NCI-H345 treated with DMSO at 0.1 percent for 48 hours (cell line): Measurements from ENCODE around the gene TPST1.
"Not testable (repeated sequence)": the region's sequence is repeated elsewhere in the genome, so short reads cannot be mapped to it uniquely, and the experiment has no call there.

Source experiments
- DNase-seq: peaks from one replicate; lab custom pipeline; 2025; ENCODE audit not compliant: unreplicated experiment; lab: John Stamatoyannopoulos, UW

Gene TPST1

DNA sequence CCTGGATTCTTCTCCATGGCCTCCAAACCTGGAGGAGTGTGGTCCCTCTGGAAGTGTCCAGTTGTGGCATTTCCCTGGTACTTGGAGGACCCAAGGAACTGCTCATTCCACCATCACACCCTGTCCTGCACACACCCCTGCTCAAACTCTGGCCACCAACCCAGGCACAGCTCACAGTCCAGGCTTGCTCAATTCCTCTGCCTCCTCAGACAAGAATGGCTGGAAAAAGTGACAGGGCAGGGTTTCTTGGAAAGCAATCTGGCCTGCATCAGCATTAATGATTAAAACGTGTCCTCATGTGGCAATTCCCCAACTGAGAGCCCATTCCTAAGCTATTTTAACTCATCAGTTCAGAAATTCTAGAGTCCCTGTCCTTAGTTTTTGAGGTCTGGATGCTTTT is 17.2 kb upstream of the TPST1 start:
- no peak for DNase-seq

DNA sequence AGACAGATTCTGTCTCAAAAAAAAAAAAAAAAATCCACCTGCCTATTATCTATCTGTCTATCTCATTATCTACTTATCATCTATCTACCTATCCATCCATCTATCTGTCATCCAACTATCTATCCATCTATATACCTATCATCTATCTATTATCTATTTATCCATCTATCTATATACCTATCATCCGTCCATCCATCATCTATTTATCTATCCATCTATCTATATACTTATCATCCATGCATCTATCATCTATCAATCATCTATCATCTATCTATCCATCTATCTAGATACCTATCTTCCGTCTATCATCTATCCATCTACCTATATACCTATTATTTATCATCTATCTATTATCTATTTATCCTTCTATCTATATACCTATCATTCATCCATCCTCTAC is 16.5 kb upstream of the TPST1 start:
- no peak for DNase-seq

DNA sequence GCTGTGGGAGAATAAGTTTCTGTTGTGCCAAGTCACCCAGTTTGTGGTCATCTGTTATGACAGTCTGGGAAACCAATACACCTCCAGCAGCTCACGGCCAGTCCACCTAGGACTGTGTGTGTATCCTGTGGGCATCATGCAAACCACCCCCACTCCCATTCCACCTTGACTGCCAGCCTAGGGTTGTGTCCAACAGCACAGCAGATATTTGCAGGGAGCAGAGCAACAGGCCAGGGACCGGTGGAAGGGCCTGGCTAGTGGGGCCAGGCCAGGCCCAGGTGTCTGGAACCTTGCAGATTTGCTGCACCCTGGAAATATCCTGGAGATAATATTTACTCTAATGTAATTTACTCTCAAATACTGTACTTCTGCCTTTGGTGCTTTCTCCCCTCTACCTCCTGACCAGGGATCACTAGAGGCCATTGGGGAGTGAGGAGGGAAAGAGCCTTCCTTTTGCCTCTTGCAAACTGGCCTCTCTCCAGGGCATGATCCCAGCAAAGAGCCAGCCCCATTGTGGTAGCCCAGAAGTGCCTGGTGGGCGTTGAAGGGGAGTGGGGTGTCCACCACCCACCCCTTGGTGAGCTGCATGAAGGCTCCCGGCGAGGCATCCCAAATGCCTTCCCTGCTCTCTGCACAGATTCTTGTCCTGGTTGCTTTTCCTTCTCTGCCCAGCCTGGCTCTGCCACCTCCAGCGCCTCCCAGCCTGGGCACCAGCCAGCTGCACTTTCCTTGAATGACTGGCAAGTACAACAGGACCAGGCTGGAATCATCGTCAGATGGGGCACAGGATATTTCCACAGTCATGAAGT is 15.2 kb upstream of the TPST1 start:
- DNase-seq = no peak

DNA sequence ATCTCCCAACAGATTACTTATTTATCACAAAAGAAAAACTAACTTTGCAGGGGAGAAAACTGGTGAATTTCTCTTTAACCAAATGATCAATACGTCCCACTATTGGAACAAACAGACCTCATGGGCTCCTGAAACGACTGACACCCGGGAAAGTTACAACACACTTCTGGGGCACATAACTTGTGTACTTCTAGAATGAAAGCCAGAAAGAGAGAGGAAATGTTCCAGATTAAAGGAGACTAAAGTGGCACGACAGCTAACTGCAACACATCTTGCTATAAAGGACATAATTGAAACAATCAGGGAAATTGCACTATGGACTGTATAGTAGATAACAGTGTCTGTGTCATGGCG is 14.7 kb upstream of the TPST1 start:
- DNase-seq = no peak

DNA sequence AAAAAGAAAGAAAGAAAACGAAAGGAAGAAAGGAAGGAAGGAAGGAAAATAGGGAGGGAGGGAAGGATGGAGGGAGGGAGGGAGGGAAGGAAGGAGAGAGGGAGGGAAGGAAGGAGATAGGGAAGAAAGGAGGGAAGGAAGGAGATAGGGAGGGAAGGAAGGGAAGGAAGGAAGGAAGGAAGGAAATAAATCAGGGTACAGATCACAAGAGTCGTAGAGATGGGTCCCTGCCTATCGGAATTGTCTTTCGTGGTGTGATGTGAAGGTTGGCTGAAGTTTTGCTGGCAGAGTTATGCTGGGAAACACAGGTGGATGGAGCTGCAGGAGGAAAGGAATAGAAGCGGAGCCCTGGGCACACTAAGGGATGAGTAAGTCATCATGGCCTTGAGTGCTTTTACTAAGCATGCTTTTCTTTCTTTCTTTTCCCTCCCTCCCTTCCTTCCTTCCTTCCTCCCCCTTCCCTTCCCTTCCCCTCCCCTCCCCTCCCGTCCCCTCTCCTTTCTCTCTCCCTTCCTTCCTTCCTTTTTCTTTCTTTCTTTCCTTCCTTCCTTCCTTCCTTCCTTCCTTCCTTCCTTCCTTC is 11.9 kb upstream of the TPST1 start:
- no peak for DNase-seq

DNA sequence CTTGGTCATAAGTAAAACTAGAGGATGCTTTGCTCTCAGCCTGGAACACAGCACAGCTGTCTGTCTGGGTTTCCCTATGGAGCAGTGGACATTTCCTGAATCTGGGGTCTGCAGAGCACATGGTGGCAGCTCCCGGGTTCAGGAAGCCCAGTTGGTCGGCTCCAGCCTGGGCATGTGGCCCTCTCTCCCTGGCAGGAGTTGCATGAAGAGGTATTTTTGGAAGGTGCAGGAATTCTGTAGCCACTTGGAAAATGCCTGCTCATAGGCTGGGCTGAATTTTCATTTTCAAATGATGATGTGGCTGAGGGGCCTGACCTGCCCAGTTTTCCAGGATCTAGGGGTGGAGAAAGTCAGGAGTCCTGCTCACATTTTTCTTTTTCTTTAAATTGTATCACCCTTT is 6.7 kb upstream of the TPST1 start:
- DNase-seq = no peak

DNA sequence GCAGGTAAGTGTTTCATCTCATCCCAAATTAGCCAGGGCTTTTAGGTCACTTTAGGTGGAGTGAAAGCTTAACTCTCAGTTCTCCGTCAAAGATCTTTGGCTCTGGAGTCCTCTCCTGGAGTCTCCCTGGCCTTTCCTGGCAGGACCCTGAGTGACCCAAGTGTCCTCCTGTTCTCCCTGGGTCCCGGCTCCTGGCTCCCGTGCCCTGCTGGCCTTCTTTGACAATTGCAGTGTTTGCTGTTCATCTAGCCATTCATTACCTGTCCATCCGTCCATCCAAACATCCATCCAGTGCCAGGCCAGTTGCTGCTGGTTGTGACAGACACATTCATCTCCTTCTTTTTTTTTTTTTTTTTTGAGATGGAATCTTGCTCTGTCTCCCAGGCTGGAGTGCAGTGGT is 6.2 kb upstream of the TPST1 start:
- DNase-seq = no peak

DNA sequence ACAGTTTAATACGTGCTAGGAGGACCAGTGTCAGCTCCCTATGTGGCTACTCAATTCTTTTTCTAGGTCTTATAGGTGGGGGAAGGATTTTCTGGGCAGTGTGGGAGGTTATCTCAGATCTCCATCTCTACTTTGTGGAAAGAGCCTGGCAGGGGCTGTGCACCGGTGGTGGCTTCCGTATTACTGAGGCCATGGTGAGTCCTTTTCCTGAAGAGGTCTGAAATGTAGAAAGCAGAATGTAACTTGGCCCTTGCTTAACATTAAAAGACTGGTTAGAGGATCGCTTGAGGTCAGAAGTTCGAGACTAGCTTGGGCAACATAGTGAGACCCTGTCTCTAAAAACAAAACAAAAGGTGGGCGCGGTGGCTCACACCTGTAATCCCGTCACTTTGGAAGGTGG is 2.7 kb upstream of the TPST1 start:
- no peak for DNase-seq

DNA sequence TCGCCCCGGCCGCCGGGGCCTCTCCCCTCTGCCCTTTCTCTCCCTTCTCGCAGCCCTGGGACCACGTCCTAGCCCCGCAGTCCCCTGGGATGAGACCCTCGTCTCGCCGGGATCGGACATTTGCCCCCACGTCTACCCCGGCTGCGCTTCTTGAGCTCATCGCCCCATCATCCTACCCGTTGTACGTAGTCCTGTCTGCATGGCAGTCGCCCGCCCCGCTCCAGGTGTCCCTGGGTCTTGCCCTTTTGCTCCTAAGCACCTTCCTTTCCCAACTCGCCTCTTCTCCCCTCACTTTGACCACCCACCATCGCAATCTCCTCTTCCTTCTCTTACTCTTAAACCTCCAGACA is 582 bp downstream of the TPST1 start:
- DNase-seq = no peak

DNA sequence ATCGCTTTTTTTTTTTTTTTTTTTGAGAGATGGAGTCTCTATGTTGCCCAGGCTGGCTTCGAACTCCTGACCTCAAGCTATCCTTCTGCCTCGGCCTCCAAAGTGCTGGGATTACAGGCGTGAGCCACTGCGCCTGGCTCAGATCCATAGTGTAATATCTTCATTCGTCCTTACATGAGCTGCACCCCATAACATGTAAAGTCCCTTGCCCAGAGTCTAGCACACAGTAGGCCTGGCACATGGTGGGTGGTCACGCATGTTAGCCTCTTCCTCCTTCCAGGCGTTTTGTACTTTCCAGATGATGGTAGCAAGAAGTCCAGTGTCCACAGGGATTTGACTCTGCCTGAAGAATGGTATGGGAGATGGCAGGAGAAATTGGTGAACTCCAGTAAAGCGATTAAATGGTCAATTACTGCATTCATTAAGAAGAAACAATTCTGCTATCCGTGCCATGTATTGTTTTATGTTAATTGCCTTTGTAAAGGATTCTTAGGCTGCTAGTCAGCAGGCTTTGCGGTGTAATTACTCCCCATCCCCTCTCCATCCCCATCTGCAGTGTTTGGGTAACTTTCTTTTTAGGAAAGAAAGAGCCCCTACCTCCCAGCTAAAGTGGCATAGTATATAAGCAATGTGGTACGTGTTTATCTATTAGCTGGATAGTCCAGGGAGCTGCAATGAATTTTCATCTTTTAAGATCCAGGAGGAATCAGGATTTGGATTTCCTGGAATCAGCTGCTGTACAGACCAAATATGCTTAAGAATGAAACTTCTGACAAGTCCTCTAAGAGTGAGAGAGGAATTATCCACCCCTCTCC is 1.2 kb downstream of the TPST1 start:
- no peak for DNase-seq

DNA sequence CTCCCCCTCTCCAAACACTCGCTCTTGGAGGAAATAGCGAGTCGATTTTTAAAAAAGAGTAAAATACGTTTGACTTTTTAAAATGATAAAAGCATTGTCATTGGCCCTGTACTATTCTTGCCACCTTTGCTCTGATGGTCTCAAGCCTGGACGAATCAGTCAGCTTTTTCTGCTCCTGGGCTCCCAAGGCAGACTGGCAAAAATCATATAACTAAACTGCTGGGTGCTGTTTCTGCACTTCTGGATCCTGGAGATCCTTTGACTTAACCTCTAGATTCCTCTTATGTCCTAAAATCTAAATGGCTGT is 1.8 kb downstream of the TPST1 start:
- DNase-seq = no peak

DNA sequence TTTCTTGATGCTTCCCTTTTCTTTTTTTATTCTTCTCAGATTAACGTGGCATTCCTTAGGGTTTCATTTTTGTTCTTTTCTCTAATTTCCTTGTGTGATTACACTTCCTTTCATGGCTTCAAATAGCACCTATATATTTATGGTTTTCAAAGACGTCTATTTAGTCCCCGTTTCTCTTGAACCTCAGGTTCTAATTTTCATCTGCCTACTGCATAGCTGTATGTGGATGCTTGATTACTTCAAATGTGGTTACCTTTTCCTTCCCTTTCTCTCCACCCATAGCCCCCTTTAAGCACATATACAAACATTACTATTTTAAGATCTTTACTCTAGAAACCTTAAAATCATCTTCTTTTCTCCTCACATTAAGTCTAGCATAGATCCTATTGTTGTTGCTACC is 2.4 kb downstream of the TPST1 start:
- DNase-seq = no peak

DNA sequence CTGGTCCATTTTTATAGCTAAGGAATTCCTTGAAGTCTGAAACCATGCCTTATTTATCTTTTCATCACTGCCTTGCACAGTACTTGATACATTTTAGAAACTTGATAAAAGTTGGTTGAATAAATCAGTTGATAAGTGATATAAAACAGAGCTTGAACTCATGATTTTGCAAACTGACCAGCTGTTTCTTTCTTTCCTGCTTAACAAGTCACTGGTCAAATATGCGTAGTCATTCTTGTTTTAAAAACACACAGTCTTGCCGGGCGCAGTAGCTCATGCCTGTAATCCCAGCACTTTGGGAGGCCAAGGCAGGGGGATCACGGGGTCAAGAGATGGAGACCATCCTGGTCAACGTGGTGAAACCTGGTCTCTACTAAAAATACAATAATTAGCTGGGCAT is 6.3 kb downstream of the TPST1 start:
- no peak for DNase-seq

DNA sequence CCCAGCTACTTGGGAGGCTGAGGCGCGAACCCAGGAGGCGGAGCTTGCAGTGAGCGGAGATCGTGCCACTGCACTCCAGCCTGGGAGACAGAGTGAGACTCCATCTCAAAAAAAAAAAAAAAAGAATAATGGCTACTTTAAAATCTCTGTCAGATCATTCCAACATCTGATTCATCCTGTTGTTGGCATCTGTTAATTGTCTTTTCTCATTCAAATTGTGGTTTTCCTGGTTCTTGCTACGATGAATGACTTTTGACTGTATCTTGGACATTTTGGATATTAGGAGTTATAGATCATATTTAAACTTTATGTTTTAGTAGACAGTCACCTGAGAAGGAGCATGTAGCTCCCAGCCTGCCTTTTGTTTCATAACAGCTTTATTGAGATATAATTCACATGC is 8.5 kb downstream of the TPST1 start:
- DNase-seq = no peak

DNA sequence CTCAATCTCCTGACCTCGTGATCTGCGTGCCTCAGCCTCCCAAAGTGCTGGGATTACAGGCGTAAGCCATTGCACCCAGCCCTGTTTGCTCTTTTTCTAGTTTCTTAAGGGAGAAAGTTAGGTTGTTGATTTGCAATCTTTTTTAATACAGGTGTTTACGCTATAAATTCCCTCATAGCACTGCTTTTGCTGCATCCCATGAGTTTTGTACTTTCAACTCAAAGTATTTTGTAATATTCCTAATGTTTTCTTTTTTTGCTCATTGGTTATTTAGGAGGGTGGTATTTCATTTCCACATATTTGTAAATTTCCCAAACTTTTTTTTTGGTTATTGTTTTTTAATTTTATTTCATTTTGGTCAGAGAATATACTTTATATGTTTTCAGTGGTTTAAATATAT is 11.6 kb downstream of the TPST1 start:
- no peak for DNase-seq

DNA sequence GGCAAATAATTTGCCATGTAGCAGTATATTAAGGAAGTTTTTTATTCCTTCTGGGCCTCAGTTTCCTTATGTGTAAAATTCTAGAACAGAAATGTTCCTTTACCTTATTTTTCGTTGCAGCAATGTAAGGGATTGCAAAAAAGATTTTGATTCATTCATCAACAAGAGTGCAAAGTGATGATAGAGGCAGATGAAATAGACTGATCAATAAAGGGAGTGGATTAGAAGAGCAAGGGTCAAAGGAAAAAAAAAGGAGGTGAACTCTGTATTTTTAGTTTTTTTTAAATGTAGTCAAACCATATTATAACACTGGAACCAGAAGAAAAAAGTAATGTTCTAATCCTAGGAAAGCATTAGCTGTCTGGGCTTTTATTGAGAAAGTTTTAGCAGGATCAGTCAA is 14.7 kb downstream of the TPST1 start:
- no peak for DNase-seq

DNA sequence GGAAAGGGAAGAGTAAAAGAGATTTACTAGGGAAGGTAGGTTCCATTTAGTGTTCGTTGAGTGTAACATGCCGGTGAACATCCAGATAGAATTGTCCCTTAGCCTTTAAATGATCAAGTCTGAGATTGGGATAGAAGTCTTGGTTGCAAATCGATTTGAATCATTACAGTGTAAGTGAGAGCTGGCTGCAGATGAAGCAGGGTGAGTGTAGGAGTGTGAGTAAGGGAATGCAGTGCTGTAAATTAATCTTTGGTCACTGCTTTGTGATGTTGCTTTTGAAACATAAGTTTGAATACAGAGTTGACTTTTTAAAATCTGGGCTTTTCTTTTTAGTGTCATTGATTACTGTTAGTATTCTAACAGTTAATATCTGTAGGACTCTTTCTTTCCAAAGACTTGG is 16.3 kb downstream of the TPST1 start:
- DNase-seq = no peak

DNA sequence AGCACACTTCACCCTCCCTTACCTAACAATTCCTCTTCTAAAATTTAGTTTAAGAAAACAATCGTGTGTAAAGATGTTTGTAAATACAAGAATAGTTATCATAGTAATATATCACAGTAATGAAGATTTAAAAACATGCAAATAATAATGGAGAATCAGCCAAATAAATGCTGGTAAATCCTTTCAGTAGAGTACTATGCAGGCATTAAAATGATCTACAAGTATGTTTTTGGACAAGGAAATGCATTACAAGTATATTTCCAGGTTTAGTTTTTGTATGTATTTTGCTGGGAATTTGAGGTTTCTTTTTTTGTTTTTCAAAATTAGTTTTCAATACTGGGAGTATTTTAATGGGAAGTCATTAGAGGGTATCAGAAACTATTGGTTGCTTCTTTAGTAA is 22.7 kb downstream of the TPST1 start:
- no peak for DNase-seq

DNA sequence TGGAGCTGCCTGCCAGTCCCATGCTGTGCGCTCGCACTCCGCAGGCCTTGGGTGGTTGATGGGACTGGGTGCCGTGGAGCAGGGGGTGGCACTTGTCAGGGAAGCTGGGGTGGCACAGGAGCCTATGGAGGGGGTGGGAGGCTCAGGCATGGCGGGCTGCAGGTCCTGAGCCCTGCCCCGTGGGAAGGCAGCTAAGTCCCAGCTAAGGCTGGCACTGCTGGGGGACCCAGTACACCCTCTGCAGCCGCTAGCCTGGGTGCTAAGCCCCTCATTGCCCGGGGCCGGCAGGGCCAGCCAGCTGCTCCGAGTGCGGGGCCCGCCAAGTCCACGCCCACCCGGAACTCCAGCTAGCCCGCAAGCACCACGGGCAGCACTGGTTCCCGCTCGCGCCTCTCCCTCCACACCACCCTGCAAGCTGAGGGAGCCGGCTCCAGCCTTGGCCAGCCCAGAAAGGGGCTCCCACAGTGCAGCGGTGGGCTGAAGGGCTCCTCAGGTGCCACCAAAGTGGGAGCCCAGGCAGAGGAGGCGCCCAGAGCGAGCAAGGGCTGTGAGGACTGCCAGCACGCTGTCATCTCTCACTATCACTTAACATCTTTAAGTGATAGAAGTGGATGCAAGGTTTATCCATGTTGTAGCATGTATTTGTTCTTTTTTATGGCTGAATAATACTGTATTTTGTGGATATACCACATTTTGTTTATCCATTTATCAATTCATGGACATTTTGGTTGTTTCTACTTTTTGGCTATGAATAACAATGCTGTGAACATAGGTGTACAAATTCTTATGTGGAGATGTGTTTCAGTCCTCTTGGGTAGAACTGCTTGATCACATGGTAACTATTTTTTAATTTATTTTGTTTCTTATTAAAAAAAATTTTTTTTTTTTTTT is 26.4 kb downstream of the TPST1 start:
- not testable (repeated sequence) for DNase-seq

DNA sequence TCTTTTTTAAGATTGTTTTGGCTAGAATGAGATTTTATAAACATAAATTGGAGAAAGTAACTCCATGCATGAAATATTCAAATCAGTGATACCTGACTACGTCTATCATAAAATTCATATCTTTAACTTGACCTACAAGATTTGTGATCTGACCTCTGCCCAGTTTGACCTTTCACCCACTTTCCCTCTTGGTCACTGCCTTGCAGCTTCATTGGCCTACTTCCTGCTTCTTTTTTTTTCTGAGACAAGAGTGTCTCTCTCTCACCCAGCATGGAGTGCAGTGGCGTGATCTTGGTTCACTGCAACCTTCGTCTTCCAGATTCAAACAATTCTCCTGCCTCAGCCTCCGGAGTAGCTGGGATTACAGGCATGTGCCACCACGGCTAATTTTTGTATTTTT is 28.5 kb downstream of the TPST1 start:
- no peak for DNase-seq

DNA sequence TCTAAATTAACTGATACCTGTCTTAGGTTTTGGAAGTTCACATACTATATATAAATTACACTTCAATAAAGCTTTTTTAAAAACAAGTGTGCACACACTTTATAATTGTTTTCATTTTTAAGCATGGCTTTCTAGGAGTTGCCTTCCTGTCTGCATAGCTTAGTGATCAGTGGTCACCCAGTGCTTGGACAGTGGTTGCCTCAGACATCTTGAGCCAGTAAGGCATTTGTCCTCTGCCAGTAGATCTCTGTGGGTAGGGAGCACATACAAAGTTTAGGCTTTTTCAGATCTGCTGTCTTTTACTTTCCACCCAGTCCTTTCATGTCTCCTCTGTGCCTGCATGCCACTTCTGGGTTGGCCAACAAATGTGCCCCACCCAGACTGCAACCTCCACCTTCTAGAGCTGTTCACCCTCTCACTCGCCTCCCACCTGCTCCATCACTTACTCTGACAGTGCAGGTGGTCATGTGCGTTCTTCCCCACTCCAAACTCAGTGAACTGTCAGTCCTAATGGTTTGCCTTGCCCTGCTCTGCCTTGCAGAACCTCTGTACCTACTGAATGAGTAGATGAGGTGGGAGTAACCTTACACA is 31.7 kb downstream of the TPST1 start:
- no peak for DNase-seq
